GM21786 (cell line): ENCODE measurements around the gene BUD23.

ENCODE experiments used
- ATAC-seq: cut with Tn5 transposase; IDR thresholded peaks from one replicate; pipeline ENCODE4 v1.9.1; 2021; ENCODE audit not compliant: unreplicated experiment

BUD23 gene

DNA sequence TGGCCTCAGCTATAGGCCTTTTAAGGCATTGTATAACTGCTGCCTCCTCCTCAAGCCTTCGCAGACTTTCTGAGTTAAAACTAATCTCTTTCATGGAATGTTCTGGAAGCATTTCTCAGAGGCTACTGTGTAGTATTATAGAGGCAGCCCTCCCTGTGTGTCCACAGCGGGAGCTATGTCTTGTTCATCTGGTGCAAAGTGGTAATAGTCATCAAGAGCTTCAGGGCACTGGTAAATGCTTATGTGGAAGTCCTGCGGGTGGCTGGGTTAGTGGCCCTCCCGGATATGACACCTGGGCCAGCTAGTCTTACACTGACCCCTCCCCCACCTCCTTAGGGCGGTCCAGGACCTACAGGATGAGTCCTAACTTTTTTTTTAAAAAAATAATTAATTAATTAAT lies 57.4 kb downstream of the BUD23 start:
- ATAC-seq, result no peak

DNA sequence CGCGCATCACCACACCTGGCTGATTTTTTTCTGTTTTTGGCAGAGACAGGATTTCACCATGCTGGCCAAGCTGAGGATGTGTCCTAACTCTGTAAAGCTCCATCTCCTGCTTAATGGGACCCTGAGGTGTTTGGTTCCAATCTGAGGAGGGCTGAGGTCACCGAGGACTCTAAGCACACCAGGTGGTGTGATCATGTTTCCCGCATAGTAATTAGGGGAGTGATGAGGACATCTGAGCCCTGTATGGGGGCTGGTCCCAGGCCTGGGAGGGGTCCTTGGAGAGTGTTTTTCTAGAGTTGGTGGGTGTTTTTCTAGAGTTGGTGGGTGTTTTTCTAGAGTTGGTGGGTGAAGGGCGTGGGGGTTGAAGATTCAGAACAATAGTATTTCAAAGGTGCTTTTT lies 58.2 kb downstream of the BUD23 start:
- no peak for ATAC-seq

DNA sequence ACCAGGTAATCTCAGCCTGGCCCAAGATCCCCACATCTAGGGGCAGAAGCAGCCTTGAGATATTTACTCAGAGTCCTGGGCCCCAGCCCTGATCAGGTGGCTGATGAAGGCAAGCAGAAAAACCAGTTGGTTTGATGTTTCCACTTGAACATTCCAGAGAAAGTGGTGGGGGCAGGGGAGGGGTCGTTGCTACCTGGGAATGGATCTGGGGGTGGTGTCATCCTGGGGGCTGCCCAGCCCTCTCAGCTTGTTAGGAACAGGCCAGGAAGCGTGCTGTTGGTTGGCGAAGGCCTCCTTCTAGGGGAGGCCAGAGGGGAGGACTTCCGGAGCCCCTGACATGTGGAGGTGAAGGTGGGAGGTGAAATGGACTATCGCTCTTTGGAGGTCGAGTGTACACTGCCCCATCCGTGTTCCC lies 58.9 kb downstream of the BUD23 start:
- ATAC-seq, result no peak

DNA sequence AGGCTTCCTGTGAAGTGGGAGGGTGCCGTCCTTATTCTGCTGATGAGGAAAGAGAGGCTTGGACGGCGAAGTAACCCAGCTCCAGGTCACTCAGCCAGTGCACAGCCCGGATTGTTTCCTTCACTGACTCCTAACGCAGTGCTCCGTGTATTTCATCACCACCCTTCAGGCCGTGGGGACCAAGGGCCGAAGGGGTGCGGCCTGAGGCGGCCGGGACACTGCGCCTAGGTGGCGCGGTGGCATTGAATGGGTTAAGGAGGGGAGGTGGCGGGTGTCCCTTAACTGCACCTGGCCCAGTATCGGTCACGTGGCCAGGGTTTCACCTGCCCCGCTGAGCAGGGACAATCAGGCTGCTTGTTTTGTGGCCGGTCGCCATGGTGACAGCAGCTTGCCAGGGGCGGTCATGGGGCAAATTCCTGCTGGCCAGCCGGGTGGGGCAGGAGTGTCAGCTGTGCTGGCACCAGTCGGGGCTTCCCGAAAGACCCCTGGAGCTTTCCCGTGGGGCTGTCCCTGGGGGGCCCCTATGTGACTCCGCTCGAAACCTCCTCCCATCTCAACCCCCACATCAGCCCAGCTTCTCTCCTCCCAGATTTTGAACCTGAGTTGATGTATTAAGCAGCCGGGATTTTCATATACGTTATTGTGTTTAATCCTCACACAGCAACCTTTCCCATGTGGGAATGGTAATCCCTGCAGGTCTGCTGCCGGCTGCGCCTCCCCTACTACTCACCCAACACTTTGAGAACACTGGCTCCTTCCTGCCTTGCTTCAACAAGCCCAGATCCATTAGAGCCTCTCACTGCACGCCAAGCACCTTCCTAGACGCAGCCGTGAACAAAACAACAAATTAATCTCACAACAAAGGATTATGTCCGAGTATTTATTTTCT lies 59.6 kb downstream of the BUD23 start:
- no peak for ATAC-seq

DNA sequence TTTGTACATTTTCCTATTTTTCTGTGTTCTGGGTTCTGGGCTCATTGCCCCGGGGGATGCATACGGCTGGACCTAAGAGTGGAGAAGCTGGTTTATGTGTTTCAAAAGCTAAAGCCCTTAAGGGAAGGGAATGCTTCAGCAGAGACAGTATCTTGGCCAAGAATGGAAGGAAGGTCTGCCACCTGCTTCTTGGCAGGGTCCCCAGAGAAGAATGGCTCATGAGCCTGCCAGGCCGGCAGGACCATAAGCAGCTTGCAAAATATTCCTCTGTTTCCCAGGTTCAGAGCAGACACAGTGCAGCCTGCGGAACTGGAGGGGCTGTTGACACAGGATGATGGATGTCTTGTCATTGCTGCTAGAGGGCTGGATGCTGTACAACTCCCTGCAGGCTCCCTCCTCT lies 63.0 kb downstream of the BUD23 start:
- ATAC-seq, result no peak
